ENCODE data around the gene MED13L.

- no peak for TF ChIP-seq POLR2A (IDR thresholded peaks at IDR 0.05; ENCODE audit: low read depth, low read length)
- TF ChIP-seq, protein P1, sequence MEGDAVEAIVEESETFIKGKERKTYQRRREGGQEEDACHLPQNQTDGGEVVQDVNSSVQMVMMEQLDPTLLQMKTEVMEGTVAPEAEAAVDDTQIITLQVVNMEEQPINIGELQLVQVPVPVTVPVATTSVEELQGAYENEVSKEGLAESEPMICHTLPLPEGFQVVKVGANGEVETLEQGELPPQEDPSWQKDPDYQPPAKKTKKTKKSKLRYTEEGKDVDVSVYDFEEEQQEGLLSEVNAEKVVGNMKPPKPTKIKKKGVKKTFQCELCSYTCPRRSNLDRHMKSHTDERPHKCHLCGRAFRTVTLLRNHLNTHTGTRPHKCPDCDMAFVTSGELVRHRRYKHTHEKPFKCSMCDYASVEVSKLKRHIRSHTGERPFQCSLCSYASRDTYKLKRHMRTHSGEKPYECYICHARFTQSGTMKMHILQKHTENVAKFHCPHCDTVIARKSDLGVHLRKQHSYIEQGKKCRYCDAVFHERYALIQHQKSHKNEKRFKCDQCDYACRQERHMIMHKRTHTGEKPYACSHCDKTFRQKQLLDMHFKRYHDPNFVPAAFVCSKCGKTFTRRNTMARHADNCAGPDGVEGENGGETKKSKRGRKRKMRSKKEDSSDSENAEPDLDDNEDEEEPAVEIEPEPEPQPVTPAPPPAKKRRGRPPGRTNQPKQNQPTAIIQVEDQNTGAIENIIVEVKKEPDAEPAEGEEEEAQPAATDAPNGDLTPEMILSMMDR (conservative IDR thresholded peaks at IDR 0.05; ENCODE audit: low read depth, low read length) = no peak
- no peak for TF ChIP-seq SMC3 (IDR thresholded peaks at IDR 0.05; ENCODE audit: low read depth, low read length)
- TF ChIP-seq CEBPB (IDR thresholded peaks at IDR 0.05; ENCODE audit: low read depth, low read length) = no peak
- no peak for TF ChIP-seq MAFK (IDR thresholded peaks at IDR 0.05; ENCODE audit: low read depth, low read length)
- TF ChIP-seq MXI1 (IDR thresholded peaks at IDR 0.05; ENCODE audit: borderline replicate concordance, low read depth, low read length) = no peak
- no peak for TF ChIP-seq RCOR1 (IDR thresholded peaks at IDR 0.05; ENCODE audit: insufficient replicate concordance, low read length)
Observed at GRCh38 chr12:115998794-115999478, 278.6 kb downstream of the MED13L start.
